Measurements from ENCODE around the gene RACGAP1. TPM values are rescaled to one million over a fixed set of nuclear protein-coding genes. Genes with fewer than 3 reads are reported as not detected.
"Not testable (repeated sequence)": the region's sequence is repeated elsewhere in the genome, so short reads cannot be mapped to it uniquely, and the experiment has no call there.

RACGAP1 gene
- total RNA-seq, 4 donors from 2014 or later, result 4.0 to 7.2 (median 6.2) TPM

DNA sequence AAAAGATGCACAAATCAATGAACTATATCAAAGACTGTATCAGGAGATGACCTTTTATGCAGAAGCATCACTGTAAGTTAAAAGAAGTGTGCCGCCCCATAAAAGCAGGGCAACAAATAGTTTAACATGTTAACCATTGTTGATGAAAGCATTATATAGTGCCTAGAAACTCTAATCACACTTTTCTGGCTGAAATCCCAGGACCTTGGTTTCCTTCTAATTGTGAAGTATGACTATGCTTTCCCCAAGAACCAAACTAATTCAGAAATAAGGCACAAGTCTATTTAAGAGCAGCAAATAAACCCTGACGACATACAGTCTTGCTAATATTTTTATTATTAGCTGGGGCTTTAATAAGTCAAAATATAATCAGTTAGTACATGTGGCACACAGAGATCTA lies 21.7 kb downstream of the RACGAP1 start:
- no peaks in the 10 kb centered on the region for H3K9me3 ChIP-seq
- intact Hi-C loops (cut with DNase I), result no loop called here
- H3K27me3 ChIP-seq, result no peaks in the 10 kb centered on the region
- no peak for DNase-seq
- H3K4me3 ChIP-seq (replicated peaks in 1 of 3), result no peak overlapping the region
- H3K27ac ChIP-seq, result no peak overlapping the region
- no peak for TF ChIP-seq POLR2A (IDR thresholded peaks at IDR 0.05)
- TF ChIP-seq, protein P1, sequence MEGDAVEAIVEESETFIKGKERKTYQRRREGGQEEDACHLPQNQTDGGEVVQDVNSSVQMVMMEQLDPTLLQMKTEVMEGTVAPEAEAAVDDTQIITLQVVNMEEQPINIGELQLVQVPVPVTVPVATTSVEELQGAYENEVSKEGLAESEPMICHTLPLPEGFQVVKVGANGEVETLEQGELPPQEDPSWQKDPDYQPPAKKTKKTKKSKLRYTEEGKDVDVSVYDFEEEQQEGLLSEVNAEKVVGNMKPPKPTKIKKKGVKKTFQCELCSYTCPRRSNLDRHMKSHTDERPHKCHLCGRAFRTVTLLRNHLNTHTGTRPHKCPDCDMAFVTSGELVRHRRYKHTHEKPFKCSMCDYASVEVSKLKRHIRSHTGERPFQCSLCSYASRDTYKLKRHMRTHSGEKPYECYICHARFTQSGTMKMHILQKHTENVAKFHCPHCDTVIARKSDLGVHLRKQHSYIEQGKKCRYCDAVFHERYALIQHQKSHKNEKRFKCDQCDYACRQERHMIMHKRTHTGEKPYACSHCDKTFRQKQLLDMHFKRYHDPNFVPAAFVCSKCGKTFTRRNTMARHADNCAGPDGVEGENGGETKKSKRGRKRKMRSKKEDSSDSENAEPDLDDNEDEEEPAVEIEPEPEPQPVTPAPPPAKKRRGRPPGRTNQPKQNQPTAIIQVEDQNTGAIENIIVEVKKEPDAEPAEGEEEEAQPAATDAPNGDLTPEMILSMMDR (IDR thresholded peaks at IDR 0.05), result no peak
- peaks cover 0 to 3% of the 10 kb centered on the region in 2 donors for H3K4me1 ChIP-seq
- H3K36me3 ChIP-seq, result no peaks in the 10 kb centered on the region
- WGBS, 2 donors, result 90 to 97% methylated on average over 2 of the region's 2 CpGs

DNA sequence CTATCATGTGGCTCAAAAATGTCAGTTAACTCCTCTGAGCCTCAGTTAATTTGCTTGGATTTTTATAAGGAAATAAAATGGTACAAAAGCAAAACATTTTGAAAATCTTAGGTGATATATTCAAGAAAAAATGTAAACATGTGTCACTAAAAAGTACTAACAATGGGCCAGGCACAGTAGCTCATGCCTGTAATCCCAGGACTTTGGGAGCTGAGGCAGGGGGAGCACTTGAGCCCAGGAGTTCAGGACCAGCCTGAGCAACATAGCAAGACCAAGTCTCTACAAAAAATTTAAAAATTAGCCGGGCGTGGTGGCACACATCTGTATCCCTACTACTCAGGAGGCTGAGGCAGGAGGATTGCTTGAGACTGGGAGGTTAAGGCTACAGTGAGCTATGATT lies 26.8 kb downstream of the RACGAP1 start:
- WGBS, 2 donors, result 94 to 96% methylated on average over 2 of the region's 2 CpGs
- intact Hi-C loops (cut with DNase I), result no loop called here
- TF ChIP-seq POLR2A (IDR thresholded peaks at IDR 0.05), result no peak
- TF ChIP-seq, protein P1 (IDR thresholded peaks at IDR 0.05), result no peak

DNA sequence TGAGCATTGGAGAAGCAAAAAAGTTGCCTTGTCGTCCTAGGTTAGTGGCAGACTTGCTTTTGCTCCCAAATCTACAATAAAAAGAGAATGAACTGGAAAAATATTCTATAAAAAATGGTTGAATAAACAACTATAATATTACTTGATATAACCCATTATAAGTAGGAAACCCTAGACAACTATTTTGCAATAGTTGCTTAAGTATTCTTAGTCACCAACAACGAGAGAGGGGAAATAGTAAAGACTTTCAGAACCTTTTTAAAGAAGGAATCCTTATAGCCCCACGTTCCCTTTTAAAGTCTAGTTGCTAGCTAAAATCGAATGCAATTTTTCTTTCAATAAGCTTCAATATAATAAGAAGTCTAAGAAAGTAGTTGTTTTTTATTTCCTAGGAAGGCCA lies 35.0 kb downstream of the RACGAP1 start:
- intact Hi-C loops (cut with DNase I), result no loop called here
- H3K4me1 ChIP-seq, result no peaks in the 10 kb centered on the region
- peaks cover 0 to 3% of the 10 kb centered on the region in 2 donors for H3K36me3 ChIP-seq
- whole genome bisulfite sequencing, 2 donors, result 89% methylated on average over 4 of the region's 4 CpGs
- H3K27ac ChIP-seq, result no peak overlapping the region
- H3K4me3 ChIP-seq (replicated peaks in 1 of 3), result no peak overlapping the region
- no peak for DNase-seq
- H3K9me3 ChIP-seq, result no peaks in the 10 kb centered on the region
- TF ChIP-seq POLR2A (IDR thresholded peaks at IDR 0.05), result no peak
- TF ChIP-seq, protein P1 (IDR thresholded peaks at IDR 0.05), result no peak
- H3K27me3 ChIP-seq, result no peaks in the 10 kb centered on the region

More for the DNA sequence above, 26.8 kb downstream of the RACGAP1 start:
- Histone ChIP-seq H3K9me3 (no peaks in the 10 kb centered on the region), H3K4me3 (replicated peaks in 1 of 3) (no peak overlapping the region), H3K27me3 (no peaks in the 10 kb centered on the region), H3K4me1 (no peaks in the 10 kb centered on the region), H3K27ac (no peak overlapping the region), H3K36me3 (peaks cover 0 to 3% of the 10 kb centered on the region in 2 donors)
- DNase-seq, result no peak

DNA sequence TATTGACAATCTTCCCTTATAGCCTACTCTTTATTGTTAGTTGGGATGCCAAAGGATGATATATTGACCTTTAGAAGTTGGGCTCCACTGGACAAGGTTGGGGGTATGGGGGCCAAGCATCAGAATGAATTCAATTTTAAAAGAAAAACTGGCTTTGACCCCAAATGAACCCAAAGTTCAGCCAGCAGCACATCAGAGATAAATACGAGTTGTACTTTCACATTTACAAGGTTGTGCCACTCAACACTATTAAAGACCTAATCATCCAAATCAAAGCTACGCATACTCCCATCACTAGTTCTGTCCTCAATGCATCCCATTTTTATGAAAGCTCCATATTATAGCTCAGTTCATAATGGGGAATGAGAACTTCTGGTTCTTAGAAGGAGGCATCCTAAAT lies 35.9 kb downstream of the RACGAP1 start:
- H3K4me3 ChIP-seq (replicated peaks in 1 of 3); H3K27me3 ChIP-seq; H3K27ac ChIP-seq; DNase-seq; H3K4me1 ChIP-seq; H3K36me3 ChIP-seq; intact Hi-C loops (cut with DNase I); H3K9me3 ChIP-seq: not testable (repeated sequence)
- 92 to 98% methylated on average over 2 of the region's 2 CpGs for WGBS, 2 donors

DNA sequence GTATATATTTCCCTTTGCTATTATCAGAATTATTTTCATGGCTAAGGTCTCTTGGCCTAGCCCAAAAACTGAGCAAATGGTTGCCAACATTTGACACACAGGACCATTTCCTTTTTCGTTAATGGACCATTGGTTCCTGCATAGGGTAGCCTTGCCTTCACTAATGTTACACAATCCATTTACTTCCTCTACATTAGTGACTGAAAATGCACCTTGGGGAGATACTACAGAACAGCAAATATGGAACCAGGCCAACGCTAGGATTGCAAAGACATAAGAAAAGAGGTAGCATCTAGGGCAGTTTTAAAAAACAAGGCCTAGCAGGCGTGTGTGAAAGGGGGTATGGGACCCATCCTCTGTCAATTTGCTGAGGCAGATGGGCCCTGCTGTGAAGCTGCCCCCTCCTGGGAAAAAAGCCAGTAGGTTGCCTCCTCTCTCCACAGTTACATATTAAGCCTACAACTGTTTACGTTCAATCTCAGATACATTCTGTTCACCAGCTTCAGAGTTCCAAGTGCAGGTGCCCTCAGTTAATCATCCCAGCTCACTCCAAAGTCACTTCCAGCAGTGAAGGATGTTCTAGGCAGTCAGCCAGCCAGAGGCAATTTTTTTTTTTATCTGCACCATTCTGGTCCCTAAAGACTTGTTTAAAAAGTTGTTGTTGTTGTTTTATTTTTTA lies 37.5 kb downstream of the RACGAP1 start:
- H3K27ac ChIP-seq, result no peak overlapping the region
- H3K4me1 ChIP-seq, result no peaks in the 10 kb centered on the region
- intact Hi-C loops (cut with DNase I), result no loop called here
- no peaks in the 10 kb centered on the region for H3K9me3 ChIP-seq
- no peak for TF ChIP-seq POLR2A (IDR thresholded peaks at IDR 0.05)
- TF ChIP-seq, protein P1 (IDR thresholded peaks at IDR 0.05), result no peak
- H3K36me3 ChIP-seq, result no peaks in the 10 kb centered on the region
- H3K4me3 ChIP-seq (replicated peaks in 1 of 3), result no peak overlapping the region
- WGBS, 2 donors, result 84 to 95% methylated on average over 4 of the region's 4 CpGs
- H3K27me3 ChIP-seq, result no peaks in the 10 kb centered on the region
- DNase-seq, result no peak

DNA sequence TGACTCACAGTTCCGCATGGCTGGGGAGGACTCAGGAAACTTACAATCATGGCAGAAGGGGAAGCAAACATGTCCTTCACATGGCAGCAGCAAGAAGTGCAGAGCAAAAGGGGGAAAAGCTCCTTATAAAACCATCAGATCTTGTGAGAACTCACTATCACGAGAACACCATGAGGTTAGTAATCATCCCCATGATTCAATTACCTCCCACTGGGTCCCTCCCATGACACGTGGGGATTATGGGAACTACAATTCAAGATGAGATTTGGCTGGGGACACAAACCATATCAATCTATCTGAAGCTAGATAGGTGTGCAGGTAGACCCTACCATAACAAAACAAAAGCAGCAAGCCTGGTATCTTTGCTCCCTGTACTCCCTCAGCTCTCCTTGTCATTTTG lies 38.8 kb downstream of the RACGAP1 start:
- WGBS, 2 donors, result 89 to 98% methylated on average over 3 of the region's 3 CpGs
- not testable (repeated sequence) for H3K27ac ChIP-seq

More for the DNA sequence above, 38.8 kb downstream of the RACGAP1 start:
- H3K36me3 ChIP-seq; H3K4me3 ChIP-seq (replicated peaks in 1 of 3); H3K9me3 ChIP-seq; intact Hi-C loops (cut with DNase I); H3K4me1 ChIP-seq; H3K27me3 ChIP-seq; DNase-seq: not testable (repeated sequence)
